Measurements from ENCODE around the gene TMBIM6. TPM values are rescaled to one million over a fixed set of nuclear protein-coding genes. Genes with fewer than 3 reads are reported as not detected.
"Not testable (repeated sequence)": the region's sequence is repeated elsewhere in the genome, so short reads cannot be mapped to it uniquely, and the experiment has no call there.

TMBIM6 gene
- polyA plus RNA-seq, 1 donor = 721 TPM

- no peak for DNase-seq
These were observed 24.8 kb upstream of the TMBIM6 start for GRCh38 chr12:49716553-49716952.

GRCh38 chr12:49717800-49718199, 23.6 kb upstream of the TMBIM6 start:
- DNase-seq = not testable (repeated sequence)

- no peak for DNase-seq
These were observed 21.1 kb upstream of the TMBIM6 start for GRCh38 chr12:49720214-49720613.

- DNase-seq = not testable (repeated sequence)
These were observed 20.0 kb upstream of the TMBIM6 start for GRCh38 chr12:49721355-49721754.

- DNase-seq = no peak
These were observed 12.9 kb upstream of the TMBIM6 start for GRCh38 chr12:49728446-49728845.

GRCh38 chr12:49730050-49730449, 11.3 kb upstream of the TMBIM6 start:
- DNase-seq = no peak

- no peak for DNase-seq
These were observed 10.7 kb upstream of the TMBIM6 start for GRCh38 chr12:49730568-49731101.

- no peak for DNase-seq
These were observed 7.9 kb upstream of the TMBIM6 start for GRCh38 chr12:49733219-49734017.

- not testable (repeated sequence) for DNase-seq
These were observed 6.5 kb upstream of the TMBIM6 start for GRCh38 chr12:49734900-49735299.

- DNase-seq = not testable (repeated sequence)
These were observed 2.6 kb upstream of the TMBIM6 start for GRCh38 chr12:49738721-49739120.

- DNase-seq = not testable (repeated sequence)
These were observed 1.1 kb upstream of the TMBIM6 start for GRCh38 chr12:49740277-49740676.

- DNase-seq = peak; percentile 52
These were observed 694 bp downstream of the TMBIM6 start for GRCh38 chr12:49741882-49742620.

- DNase-seq = no peak
These were observed 3.1 kb downstream of the TMBIM6 start for GRCh38 chr12:49744363-49744885.

GRCh38 chr12:49748306-49748705, 6.9 kb downstream of the TMBIM6 start:
- no peak for DNase-seq

- no peak for DNase-seq
These were observed 7.4 kb downstream of the TMBIM6 start for GRCh38 chr12:49748800-49749199.

- no peak for DNase-seq
These were observed 9.0 kb downstream of the TMBIM6 start for GRCh38 chr12:49750027-49750995.

GRCh38 chr12:49750996-49751393, 9.6 kb downstream of the TMBIM6 start:
- no peak for DNase-seq

GRCh38 chr12:49761677-49762467, 20.5 kb downstream of the TMBIM6 start:
- no peak for DNase-seq

GRCh38 chr12:49762468-49762847, 21.1 kb downstream of the TMBIM6 start:
- no peak for DNase-seq

- peak; percentile 40 for DNase-seq
These were observed 21.7 kb downstream of the TMBIM6 start for GRCh38 chr12:49763006-49763591.

Measured in left kidney (tissue), 2 donors.